GM18505 (cell line): Measurements from ENCODE around the gene PSMD12.
A peak's percentile ranks its signal among the peaks of the same experiment; 100 is the strongest.

Experiments used
- ATAC-seq: cut with Tn5 transposase; IDR thresholded peaks from one replicate; pipeline ENCODE4 v1.9.1; 2021; ENCODE audit not compliant: unreplicated experiment
- POLR2A ChIP-seq: IDR thresholded peaks from 4 replicates; pipeline ENCODE4 v1.6.1; 2011; ENCODE audit warnings: borderline replicate concordance; ENCODE audit not compliant: insufficient read depth, insufficient read length; ENCODE audit errors: extremely low read depth

Gene PSMD12

DNA sequence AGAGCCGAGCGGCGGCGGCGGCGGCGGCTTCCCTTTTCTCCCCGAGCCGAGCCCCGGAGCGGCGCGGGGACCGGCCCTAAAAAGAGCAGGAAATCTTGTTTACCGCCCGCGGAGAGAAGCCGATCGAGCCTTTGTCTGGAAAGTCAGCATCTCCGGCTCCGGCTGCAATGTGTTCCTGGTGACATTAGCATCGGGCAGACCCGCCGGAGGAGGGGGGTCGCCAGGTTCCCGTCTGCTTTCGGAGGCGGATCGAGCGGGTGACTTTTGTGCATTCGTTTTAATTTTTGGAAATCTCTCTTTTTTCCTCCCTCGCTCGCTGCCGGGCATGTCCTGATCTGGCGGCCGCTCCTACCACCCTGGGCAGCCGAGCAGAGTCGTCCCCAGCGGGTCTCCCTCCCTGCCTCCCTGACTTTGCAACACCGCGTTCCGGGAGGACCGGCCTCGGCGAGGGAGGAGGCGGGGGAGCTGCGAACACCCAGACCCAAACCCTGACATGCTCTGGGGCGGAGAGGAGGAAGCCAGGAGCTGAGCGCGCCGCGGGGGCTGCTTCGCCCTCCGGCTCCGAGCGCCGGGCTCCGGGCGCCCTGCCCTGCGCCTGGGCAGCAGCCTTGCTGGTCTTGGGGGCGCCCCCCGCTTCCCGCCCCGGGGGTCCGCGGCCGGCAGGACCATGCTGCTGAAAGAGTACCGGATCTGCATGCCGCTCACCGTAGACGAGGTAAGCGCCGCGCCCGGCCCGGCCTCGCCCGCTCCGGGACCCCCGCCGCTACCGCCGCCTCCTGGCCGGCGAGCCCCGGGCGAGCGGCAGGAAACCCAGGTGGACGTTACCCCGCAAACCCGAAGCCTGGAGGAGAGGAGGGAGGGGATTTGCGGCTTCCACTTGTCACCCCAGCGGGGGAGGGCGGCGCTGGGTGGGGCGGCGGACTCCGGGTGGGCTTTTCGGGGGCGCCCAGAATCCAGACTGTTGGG lies 11.4 kb upstream of the PSMD12 start:
- no peak for ATAC-seq
- TF ChIP-seq POLR2A: no peak

DNA sequence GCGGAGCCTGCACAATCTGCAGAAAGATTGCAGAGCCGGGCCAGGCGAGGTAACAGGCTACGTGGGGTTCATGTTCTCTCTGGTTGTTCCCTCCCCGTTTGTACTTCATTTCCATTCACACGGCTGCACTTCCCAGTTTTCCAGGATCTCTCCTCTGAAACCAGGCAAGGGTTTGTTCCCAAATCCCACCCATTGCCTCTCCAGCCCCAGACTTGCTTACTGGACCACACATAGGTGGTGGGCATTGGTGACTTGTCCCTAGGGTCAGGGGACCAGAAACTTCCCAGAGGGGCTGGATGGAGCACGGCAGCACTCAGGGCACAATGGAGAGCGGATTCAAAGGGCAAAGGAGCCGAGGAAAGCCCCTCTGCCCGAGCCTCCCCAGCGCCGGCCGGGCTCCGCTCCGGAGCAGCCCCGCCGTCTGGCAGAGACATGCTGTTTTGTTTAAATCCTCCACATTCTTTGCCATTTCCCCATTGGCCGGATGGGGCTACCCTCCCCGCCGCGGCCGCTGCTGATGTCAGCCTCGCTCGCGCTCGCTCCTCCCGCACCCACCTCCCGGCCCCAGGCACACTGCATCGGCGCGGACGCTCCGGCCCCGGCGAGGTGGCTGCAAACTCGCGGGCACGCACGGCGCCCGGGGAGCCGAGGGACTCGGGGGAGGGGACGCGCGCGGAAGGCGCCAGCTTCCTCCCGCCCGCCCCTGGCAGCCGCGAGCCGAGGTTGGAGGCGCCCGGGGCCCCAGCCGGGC lies 10.5 kb upstream of the PSMD12 start, which contains the start of gene PITPNC1:
Gene PITPNC1 (plus strand): TSS at position 545 of the 751 bp plus-strand sequence.
- peak; percentile 68 for TF ChIP-seq POLR2A
- ATAC-seq: peak; percentile 65

DNA sequence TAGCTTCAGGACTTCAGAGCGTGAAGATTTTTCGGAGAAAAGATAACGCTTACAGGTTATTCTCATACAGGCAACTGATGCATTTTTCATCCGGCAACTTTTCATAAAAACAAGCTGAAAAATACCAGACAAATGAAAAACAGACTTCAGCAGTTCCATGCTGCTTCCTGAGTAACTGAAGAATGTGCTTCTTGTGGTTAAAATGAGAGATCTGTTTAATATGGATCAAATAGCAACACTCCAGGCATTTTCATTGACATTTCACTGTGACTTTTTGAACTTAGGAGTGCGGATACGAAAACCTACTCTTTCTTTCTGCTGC lies 10.0 kb upstream of the PSMD12 start:
- ATAC-seq: no peak
- no peak for TF ChIP-seq POLR2A

DNA sequence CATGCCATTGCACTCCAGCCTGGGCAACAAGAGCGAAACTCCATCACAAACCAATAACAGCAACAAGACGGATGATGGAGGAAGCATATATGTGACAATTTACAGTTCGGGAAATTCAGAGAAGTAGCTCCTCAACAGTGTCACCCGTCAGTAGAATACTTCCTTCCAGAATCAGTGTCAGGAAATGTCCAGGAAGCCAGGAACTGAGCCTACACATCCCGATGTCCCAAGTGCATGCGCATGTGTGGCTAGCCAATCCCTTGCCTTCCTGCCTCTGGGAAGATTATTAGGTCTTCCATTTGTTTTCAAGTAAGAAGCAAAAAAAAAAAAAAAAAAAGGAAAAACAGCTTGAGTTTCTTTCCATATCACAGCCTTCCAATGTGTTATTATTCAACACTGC lies 9.3 kb upstream of the PSMD12 start:
- no peak for TF ChIP-seq POLR2A
- ATAC-seq: no peak

GRCh38 chr17:67375054-67375427 lies 8.7 kb upstream of the PSMD12 start:
- TF ChIP-seq POLR2A: no peak
- no peak for ATAC-seq

- TF ChIP-seq POLR2A: no peak
- ATAC-seq: no peak
Measured at GRCh38 chr17:67374329-67375053, 8.1 kb upstream of the PSMD12 start.

GRCh38 chr17:67372751-67373150 lies 6.4 kb upstream of the PSMD12 start:
- ATAC-seq: no peak
- no peak for TF ChIP-seq POLR2A

GRCh38 chr17:67369676-67370075 lies 3.3 kb upstream of the PSMD12 start:
- ATAC-seq: no peak
- no peak for TF ChIP-seq POLR2A

- peak; percentile 3 for ATAC-seq
- no peak for TF ChIP-seq POLR2A
Measured at GRCh38 chr17:67365738-67366192, 612 bp downstream of the PSMD12 start.

DNA sequence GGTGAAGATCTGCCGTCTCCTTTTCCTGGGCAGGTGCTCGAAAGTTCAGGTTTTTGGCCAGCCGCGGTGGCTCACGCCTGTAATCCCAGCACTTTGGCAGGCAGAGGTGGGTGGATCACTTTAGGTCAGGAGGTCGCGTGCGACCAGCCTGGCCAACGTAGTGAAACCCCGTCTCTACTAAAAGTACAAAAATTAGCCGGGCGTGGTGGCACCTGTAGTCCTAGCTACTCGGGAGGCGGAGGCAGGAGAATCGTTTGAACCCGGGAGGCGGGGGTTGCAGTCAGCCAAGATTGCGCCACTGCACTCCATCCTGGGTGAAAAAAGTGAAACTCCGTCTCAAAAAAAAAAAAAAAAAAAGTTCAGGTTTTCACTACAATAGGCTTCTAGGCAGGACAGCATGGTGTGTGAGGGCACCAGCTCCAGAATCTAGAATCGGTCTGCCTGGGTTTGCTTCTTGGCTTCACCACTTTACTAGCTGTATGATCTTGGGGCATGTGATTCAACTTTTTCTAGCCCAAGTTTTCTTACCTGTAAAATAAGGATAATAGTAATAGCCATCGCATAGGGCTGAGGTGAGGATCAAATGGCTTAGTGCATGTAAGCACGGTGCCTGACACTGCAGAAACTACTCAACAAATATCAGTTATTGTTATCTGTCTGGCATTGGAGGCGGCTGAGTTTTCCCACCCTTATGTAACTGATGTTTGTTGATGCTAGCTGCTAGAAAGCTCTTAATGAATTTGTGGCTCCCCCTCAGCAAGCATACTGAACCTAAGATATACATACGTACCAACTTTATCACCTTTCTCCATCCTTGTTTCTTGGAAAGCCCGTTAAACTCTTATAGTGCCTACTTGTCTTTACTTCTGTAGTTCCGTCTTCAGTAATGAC lies 1.3 kb downstream of the PSMD12 start:
- TF ChIP-seq POLR2A: no peak
- no peak for ATAC-seq

GRCh38 chr17:67362173-67362572 lies 4.2 kb downstream of the PSMD12 start:
- no peak for ATAC-seq
- no peak for TF ChIP-seq POLR2A

GRCh38 chr17:67360880-67361279 lies 5.5 kb downstream of the PSMD12 start:
- no peak for ATAC-seq
- no peak for TF ChIP-seq POLR2A

DNA sequence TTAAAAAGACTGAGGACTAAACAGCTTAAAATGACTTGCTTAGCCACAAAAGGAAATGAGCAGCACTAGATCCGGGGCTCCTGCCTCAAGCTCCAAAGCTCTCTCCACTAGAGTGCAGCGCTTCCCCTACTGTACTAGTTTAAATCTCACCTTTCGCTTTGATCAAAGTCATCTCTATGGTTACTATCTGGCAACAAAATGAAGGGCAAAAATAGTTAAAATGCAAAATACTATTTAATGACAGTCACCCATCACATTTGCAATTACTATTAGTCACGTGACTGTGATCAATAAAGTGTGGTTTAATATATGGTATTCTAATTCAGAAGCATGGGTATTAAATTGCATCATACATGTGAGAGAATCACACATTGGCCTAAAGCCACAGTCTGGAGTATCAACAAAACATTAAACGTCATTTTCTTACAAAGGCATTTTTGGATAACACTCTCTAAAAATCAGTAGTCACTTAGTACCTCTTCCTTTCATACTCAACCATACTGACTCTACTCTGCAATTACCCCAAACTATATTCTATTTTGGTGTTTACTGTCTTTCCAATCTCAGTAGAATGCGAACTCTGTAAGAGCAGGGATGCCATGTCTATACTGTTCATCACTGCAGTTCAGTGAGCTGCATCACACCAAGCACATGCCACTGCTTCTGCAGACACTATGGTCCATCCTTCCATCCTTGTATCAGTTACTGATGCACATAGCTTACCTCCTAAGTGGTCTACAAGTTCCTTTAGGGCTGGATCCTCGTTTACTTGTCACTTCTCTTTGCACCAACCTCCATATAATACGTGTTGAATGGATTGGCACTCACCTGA lies 6.2 kb downstream of the PSMD12 start:
- TF ChIP-seq POLR2A: no peak
- ATAC-seq: no peak
